Measurements from ENCODE around the gene GSTCD. TPM values are rescaled to one million over a fixed set of nuclear protein-coding genes. Genes with fewer than 3 reads are reported as not detected.

GSTCD gene
- total RNA-seq, 1 donor from 2014 or later, result 9.1 TPM

GRCh38 chr4:105780176-105780575 is 71.6 kb downstream of the GSTCD start:
- no peak overlapping the region for H3K27ac ChIP-seq
- intact Hi-C loops (cut with DNase I), result no loop called here
- DNase-seq (ENCODE audit: extremely low spot score in 2 of 2), result no peak
- no peaks in the 10 kb centered on the region for H3K27me3 ChIP-seq
- TF ChIP-seq POLR2AphosphoS5 (IDR thresholded peaks at IDR 0.05; ENCODE audit: insufficient read depth in 1 of 2, low read depth in 1 of 2) (no peak), POLR2A (IDR thresholded peaks at IDR 0.05) (no peak)
- TF ChIP-seq, protein P1, sequence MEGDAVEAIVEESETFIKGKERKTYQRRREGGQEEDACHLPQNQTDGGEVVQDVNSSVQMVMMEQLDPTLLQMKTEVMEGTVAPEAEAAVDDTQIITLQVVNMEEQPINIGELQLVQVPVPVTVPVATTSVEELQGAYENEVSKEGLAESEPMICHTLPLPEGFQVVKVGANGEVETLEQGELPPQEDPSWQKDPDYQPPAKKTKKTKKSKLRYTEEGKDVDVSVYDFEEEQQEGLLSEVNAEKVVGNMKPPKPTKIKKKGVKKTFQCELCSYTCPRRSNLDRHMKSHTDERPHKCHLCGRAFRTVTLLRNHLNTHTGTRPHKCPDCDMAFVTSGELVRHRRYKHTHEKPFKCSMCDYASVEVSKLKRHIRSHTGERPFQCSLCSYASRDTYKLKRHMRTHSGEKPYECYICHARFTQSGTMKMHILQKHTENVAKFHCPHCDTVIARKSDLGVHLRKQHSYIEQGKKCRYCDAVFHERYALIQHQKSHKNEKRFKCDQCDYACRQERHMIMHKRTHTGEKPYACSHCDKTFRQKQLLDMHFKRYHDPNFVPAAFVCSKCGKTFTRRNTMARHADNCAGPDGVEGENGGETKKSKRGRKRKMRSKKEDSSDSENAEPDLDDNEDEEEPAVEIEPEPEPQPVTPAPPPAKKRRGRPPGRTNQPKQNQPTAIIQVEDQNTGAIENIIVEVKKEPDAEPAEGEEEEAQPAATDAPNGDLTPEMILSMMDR (IDR thresholded peaks at IDR 0.05), result no peak
- H3K4me1 ChIP-seq, result no peaks in the 10 kb centered on the region
- no peaks in the 10 kb centered on the region for H3K36me3 ChIP-seq
- H3K4me3 ChIP-seq, result no peak overlapping the region
- no peaks in the 10 kb centered on the region for H3K9me3 ChIP-seq

DNA sequence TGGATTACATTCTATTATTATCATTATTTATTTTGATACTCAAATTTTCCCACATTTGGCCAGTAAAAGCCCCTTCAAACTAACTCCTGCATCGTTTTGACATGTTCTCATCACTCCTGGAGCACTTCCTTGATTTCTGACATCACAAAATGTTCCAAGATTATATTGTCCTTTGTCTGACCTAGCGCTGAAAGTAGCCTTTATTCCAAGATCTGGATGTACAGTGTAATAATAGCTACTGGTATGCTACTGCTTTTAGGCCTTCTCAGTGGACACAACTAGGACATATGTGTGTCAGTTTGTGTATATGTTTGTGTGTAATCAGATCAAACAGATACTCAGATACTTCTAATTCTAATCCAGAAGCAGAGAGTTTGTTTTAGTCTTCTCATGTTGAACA is 76.2 kb downstream of the GSTCD start:
- no peak for TF ChIP-seq POLR2AphosphoS5 (IDR thresholded peaks at IDR 0.05; ENCODE audit: insufficient read depth in 1 of 2, low read depth in 1 of 2)
- no peak for TF ChIP-seq POLR2A (IDR thresholded peaks at IDR 0.05)
- TF ChIP-seq, protein P1 (IDR thresholded peaks at IDR 0.05), result no peak
- intact Hi-C loops (cut with DNase I), result no loop called here
- H3K4me3 ChIP-seq, result no peak overlapping the region

DNA sequence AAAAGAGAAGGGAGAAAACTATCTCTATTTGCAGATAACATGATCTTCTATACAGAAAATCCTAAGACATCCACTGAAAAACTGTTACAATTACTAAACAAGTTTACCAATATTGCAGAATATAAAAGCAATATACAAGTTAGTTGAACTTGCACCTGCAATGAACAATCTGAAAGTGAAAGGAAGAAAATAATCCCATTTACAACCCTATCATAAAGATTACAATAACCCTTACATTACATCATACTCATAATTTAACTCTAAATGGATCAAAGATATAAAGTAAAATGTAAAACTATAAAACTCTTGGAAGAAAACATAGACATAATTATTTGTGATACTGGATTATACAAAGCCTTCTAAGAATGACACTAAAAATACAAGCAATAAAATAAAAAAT is 77.2 kb downstream of the GSTCD start:
- Histone ChIP-seq H3K9me3 (no peaks in the 10 kb centered on the region), H3K4me1 (no peaks in the 10 kb centered on the region), H3K4me3 (no peak overlapping the region), H3K36me3 (no peaks in the 10 kb centered on the region), H3K27me3 (no peaks in the 10 kb centered on the region), H3K27ac (no peak overlapping the region)
- intact Hi-C loops (cut with DNase I), result no loop called here
- no peak for TF ChIP-seq POLR2A (IDR thresholded peaks at IDR 0.05)
- no peak for TF ChIP-seq POLR2AphosphoS5 (IDR thresholded peaks at IDR 0.05; ENCODE audit: insufficient read depth in 1 of 2, low read depth in 1 of 2)
- TF ChIP-seq, protein P1 (IDR thresholded peaks at IDR 0.05), result no peak
- no peak for DNase-seq (ENCODE audit: extremely low spot score in 2 of 2)

More for the DNA sequence above, 76.2 kb downstream of the GSTCD start:
- Histone ChIP-seq H3K4me1 (no peaks in the 10 kb centered on the region), H3K36me3 (no peaks in the 10 kb centered on the region), H3K9me3 (no peaks in the 10 kb centered on the region), H3K27ac (no peak overlapping the region), H3K27me3 (no peaks in the 10 kb centered on the region)
- no peak for DNase-seq (ENCODE audit: extremely low spot score in 2 of 2)

GRCh38 chr4:105786748-105787147 is 78.2 kb downstream of the GSTCD start:
- Histone ChIP-seq H3K4me1 (no peaks in the 10 kb centered on the region), H3K27me3 (no peaks in the 10 kb centered on the region), H3K9me3 (no peaks in the 10 kb centered on the region), H3K4me3 (no peak overlapping the region), H3K27ac (no peak overlapping the region), H3K36me3 (no peaks in the 10 kb centered on the region)
- no peak for DNase-seq (ENCODE audit: extremely low spot score in 2 of 2)
- TF ChIP-seq POLR2AphosphoS5 (IDR thresholded peaks at IDR 0.05; ENCODE audit: insufficient read depth in 1 of 2, low read depth in 1 of 2) (no peak), POLR2A (IDR thresholded peaks at IDR 0.05) (no peak)
- TF ChIP-seq, protein P1 (IDR thresholded peaks at IDR 0.05), result no peak
- intact Hi-C loops (cut with DNase I), result no loop called here

DNA sequence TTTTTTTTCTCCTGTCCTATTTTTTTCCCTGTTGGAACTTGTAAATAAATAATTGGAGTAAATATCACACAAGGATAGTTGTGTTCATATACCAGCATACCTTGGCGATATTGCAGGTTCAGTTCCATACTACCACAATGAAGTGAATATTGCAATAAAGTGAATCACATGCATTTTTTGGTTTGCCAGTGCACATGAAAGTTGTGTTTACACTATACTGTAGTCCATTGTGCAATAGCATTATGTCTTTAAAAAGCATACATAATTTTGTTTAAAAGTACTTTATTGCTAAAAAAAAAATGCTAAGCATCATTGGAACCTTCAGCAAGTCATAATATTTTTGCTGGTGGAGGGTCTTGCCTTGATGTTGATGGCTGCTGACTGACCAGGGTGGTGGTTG is 88.6 kb downstream of the GSTCD start:
- DNase-seq (ENCODE audit: extremely low spot score in 2 of 2), result no peak
- H3K27ac ChIP-seq, result no peak overlapping the region
- H3K4me1 ChIP-seq, result no peaks in the 10 kb centered on the region
- H3K27me3 ChIP-seq, result no peaks in the 10 kb centered on the region
- intact Hi-C loops (cut with DNase I), result no loop called here
- TF ChIP-seq POLR2A (IDR thresholded peaks at IDR 0.05) (no peak), POLR2AphosphoS5 (IDR thresholded peaks at IDR 0.05; ENCODE audit: insufficient read depth in 1 of 2, low read depth in 1 of 2) (no peak)
- TF ChIP-seq, protein P1 (IDR thresholded peaks at IDR 0.05), result no peak
- no peaks in the 10 kb centered on the region for H3K9me3 ChIP-seq
- no peaks in the 10 kb centered on the region for H3K36me3 ChIP-seq
- no peak overlapping the region for H3K4me3 ChIP-seq

All from vagina (tissue), 2 donors.